ENCODE measurements around the gene ZNF587B. TPM values are rescaled to one million over a fixed set of nuclear protein-coding genes. Genes with fewer than 3 reads are reported as not detected.
"Not testable (repeated sequence)": the region's sequence is repeated elsewhere in the genome, so short reads cannot be mapped to it uniquely, and the experiment has no call there.

ZNF587B gene
- total and polyA plus RNA-seq, 5 donors = 4.3 to 9.3 (median 6.4) TPM

GRCh38 chr19:57872450-57872849 is 42.4 kb downstream of the ZNF587B start:
- H3K4me1 ChIP-seq (ENCODE audit: control insufficient read depth, insufficient read depth, low read length) = no peaks in the 10 kb centered on the region
- ATAC-seq (no peak), DNase-seq (no peak)
- intact Hi-C loops (cut with DNase I) = no loop called here
- H3K4me3 ChIP-seq (ENCODE audit: low read length) = no peak overlapping the region
- H3K27me3 ChIP-seq (ENCODE audit: control insufficient read depth, insufficient read depth) = no peaks in the 10 kb centered on the region
- H3K27ac ChIP-seq (ENCODE audit: low read length) = no peak overlapping the region
- H3K9me3 ChIP-seq (ENCODE audit: control insufficient read depth, low read length) = peaks cover 14% of the 10 kb centered on the region

- ATAC-seq; H3K27ac ChIP-seq (ENCODE audit: low read length); H3K4me1 ChIP-seq (ENCODE audit: control insufficient read depth, insufficient read depth, low read length); H3K9me3 ChIP-seq (ENCODE audit: control insufficient read depth, low read length); intact Hi-C loops (cut with DNase I); H3K27me3 ChIP-seq (ENCODE audit: control insufficient read depth, insufficient read depth); H3K4me3 ChIP-seq (ENCODE audit: low read length); DNase-seq: not testable (repeated sequence)
- 92% methylated on average over 8 of the region's 8 CpGs for WGBS
These were observed 44.0 kb downstream of the ZNF587B start for GRCh38 chr19:57873883-57874799.

GRCh38 chr19:57886046-57886445 is 55.9 kb downstream of the ZNF587B start:
- no peak for ATAC-seq
- WGBS = 54% methylated on average over 3 of the region's 3 CpGs
- peak overlapping the region; percentile 9 for H3K27ac ChIP-seq (ENCODE audit: low read length)

DNA sequence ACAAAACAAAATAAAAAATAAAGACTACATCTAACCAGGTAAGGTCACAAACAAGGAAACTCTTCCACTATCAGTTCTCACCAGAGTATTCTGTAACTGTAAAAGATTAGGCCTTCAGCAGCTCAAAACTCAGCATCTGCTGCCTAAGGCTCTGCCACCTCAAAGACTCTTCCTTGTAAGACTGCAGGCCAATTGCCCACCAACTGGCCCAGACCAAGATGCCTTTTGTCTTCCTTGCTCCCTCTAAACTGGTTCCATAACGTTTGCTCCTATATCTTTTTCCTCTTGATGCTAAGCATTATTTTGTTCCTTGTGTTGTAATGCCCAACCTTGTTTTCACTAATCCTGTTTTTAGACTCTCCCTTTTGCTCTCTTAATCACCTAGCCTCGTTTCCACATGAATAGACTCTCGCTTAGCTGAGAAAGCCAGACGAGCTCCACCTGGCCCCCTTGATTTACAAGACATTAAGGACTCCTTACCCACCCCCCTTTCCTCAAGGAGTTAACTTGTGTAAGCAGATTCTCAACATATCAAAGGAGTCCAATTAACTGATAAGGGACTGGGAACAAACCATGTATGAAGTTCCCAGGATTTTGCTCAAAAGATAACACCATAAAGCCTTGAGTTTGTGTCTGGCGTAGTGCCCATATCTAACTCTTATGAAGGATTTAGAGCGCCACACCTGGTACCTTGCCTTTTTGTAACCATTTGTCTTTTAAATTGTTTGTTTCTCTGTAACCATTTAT is 57.3 kb downstream of the ZNF587B start:
- ATAC-seq (no peak), DNase-seq (no peak)
- intact Hi-C loops (cut with DNase I) = no loop called here
- WGBS = 26% methylated on average over 6 of the region's 6 CpGs
- Histone ChIP-seq H3K27ac (ENCODE audit: low read length) (no peak overlapping the region), H3K27me3 (ENCODE audit: control insufficient read depth, insufficient read depth) (no peaks in the 10 kb centered on the region), H3K4me3 (ENCODE audit: low read length) (peak overlapping the region; percentile 84), H3K4me1 (ENCODE audit: control insufficient read depth, insufficient read depth, low read length) (no peaks in the 10 kb centered on the region), H3K9me3 (ENCODE audit: control insufficient read depth, low read length) (no peaks in the 10 kb centered on the region)

More at GRCh38 chr19:57886046-57886445, 55.9 kb downstream of the ZNF587B start:
- Histone ChIP-seq H3K27me3 (ENCODE audit: control insufficient read depth, insufficient read depth) (no peaks in the 10 kb centered on the region), H3K4me1 (ENCODE audit: control insufficient read depth, insufficient read depth, low read length) (no peaks in the 10 kb centered on the region), H3K9me3 (ENCODE audit: control insufficient read depth, low read length) (no peaks in the 10 kb centered on the region), H3K4me3 (ENCODE audit: low read length) (no peak overlapping the region)
- no peak for DNase-seq
- intact Hi-C loops (cut with DNase I) = no loop called here

GRCh38 chr19:57888107-57888559 is 58.0 kb downstream of the ZNF587B start:
- Histone ChIP-seq H3K9me3 (ENCODE audit: control insufficient read depth, low read length) (no peaks in the 10 kb centered on the region), H3K4me1 (ENCODE audit: control insufficient read depth, insufficient read depth, low read length) (no peaks in the 10 kb centered on the region), H3K4me3 (ENCODE audit: low read length) (peak overlapping the region; percentile 84), H3K27me3 (ENCODE audit: control insufficient read depth, insufficient read depth) (no peaks in the 10 kb centered on the region), H3K27ac (ENCODE audit: low read length) (peak overlapping the region; percentile 10)
- DNase-seq (no peak), ATAC-seq (peak in 1 of 2 donors; percentile 2)
- WGBS = 4% methylated on average over 8 of the region's 8 CpGs
- intact Hi-C loops (cut with DNase I) = no loop called here

DNA sequence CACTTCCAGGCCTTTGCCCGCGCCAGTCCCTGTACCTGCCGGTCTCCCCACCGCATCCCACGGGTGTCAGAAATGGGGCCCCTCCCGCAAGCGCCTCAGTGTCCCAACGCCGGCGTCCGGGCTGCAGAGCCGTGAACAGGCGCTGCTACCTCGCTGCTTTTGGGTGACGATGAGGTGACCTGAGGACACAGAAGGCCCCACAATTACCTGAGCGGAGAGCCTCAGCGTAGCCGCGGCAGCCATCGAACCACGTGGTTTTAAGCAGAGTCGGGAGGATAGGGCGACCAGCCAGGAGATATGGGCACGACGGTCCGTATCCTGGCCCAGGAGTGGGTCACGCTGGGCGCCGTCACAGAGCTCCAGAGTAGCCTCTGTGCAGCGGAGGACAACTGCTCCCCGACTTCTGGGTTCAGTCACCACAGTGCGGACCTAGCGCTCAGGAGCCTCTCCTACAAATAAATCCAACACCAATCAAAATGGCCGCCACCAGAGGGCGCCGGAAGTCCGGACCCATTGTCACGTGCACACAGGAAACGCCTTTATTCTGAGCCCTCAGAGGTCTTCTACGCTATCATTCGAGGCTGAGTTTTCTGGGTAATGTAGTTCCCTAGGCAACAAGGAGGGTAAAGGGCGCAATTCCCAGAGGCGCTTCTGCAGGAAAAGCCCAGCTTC is 58.6 kb downstream of the ZNF587B start, which contains the start of gene ZNF814:
ZNF814 (minus strand) TSS at position 478 of the 672 bp plus-strand sequence; CDS start at position 243, 235 bp downstream.
- Histone ChIP-seq H3K9me3 (ENCODE audit: control insufficient read depth, low read length) (no peaks in the 10 kb centered on the region), H3K27me3 (ENCODE audit: control insufficient read depth, insufficient read depth) (no peaks in the 10 kb centered on the region), H3K4me3 (ENCODE audit: low read length) (peak within 1 kb of the TSS; percentile 84), H3K4me1 (ENCODE audit: control insufficient read depth, insufficient read depth, low read length) (no peaks in the 10 kb centered on the region), H3K27ac (ENCODE audit: low read length) (peak within 1 kb of the TSS; percentile 10)
- DNase-seq (peak; percentile 85 to 96 (median 93)), ATAC-seq (peak; percentile 95 to 96)
- 1% methylated on average over 43 of the region's 43 CpGs for WGBS
- intact Hi-C loops (cut with DNase I) = no loop called here

DNA sequence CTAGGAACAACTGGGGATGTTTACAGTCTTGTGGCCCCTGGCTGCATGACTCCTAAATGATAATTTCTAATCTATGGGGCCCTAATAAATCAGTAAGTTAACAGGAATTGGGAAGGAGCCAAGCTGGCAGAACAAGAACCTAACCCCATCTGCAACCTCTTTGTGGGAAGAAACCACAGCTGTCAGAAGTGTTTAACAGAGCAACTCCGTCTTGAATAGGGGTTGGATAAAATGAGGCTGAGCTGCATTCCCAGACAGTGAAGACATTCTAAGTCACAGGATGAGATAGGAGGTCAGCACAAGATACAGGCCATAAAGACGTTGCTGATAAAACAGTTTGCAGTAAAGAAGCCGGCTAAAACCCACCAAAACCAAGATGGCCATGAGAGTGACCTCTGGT is 60.6 kb downstream of the ZNF587B start:
- 29% methylated on average over 3 of the region's 3 CpGs for WGBS
- not testable (repeated sequence) for ATAC-seq; H3K27me3 ChIP-seq (ENCODE audit: control insufficient read depth, insufficient read depth)

More for the DNA sequence above, 60.6 kb downstream of the ZNF587B start:
- H3K9me3 ChIP-seq (ENCODE audit: control insufficient read depth, low read length); H3K27ac ChIP-seq (ENCODE audit: low read length); H3K4me1 ChIP-seq (ENCODE audit: control insufficient read depth, insufficient read depth, low read length); H3K4me3 ChIP-seq (ENCODE audit: low read length); DNase-seq; intact Hi-C loops (cut with DNase I): not testable (repeated sequence)

Other genes starting within 250 kb of the ZNF587B start
- gene ZIK1, start 246.2 kb upstream of the ZNF587B start, total RNA-seq = 1 to 10 TPM; 5.0 to 6.3 (median 5.5) TPM
- gene ZIK1, start 246.2 kb upstream of the ZNF587B start, polyA plus RNA-seq = 2.0 TPM
- 1 to 10 TPM; 3.7 to 5.9 (median 5.0) TPM for gene ZNF530, start 230.4 kb upstream of the ZNF587B start, total RNA-seq
- gene ZNF530, start 230.4 kb upstream of the ZNF587B start, polyA plus RNA-seq = 8.4 TPM
- gene ZNF134, start 216.1 kb upstream of the ZNF587B start, total RNA-seq = 10 to 100 TPM; 15.1 to 20.1 (median 17.3) TPM
- 5.5 TPM for gene ZNF134, start 216.1 kb upstream of the ZNF587B start, polyA plus RNA-seq
- gene ZNF211, start 197.1 kb upstream of the ZNF587B start, total RNA-seq = 10 to 100 TPM; 11.9 to 15.0 (median 13.6) TPM
- gene ZNF211, start 197.1 kb upstream of the ZNF587B start, polyA plus RNA-seq = 8.0 TPM
- gene ZSCAN4, start 161.4 kb upstream of the ZNF587B start, total RNA-seq = under 1 TPM in 3 of 4 donors, not detected in 1; 0.23 to 0.37 (median 0.33) TPM
- gene ZSCAN4, start 161.4 kb upstream of the ZNF587B start, polyA plus RNA-seq = 0.16 TPM
- gene ZNF551, start 148.3 kb upstream of the ZNF587B start, total RNA-seq = 1 to 10 TPM; 3.1 to 5.7 (median 4.2) TPM
- 2.0 TPM for gene ZNF551, start 148.3 kb upstream of the ZNF587B start, polyA plus RNA-seq
- gene ZNF154, start 121.1 kb upstream of the ZNF587B start, total RNA-seq = 10 to 100 TPM in 1 of 4 donors, 1 to 10 TPM in 3; 7.2 to 10.1 (median 8.1) TPM
- 4.5 TPM for gene ZNF154, start 121.1 kb upstream of the ZNF587B start, polyA plus RNA-seq
- 10 to 100 TPM in 1 of 4 donors, 1 to 10 TPM in 3; 8.1 to 11.5 (median 8.8) TPM for gene ZNF671, start 102.7 kb upstream of the ZNF587B start, total RNA-seq
- 4.8 TPM for gene ZNF671, start 102.7 kb upstream of the ZNF587B start, polyA plus RNA-seq
- gene ZNF776, start 83.5 kb upstream of the ZNF587B start, total RNA-seq = 10 to 100 TPM; 11.9 to 16.0 (median 13.7) TPM
- gene ZNF776, start 83.5 kb upstream of the ZNF587B start, polyA plus RNA-seq = 8.7 TPM
- gene ZNF586, start 60.6 kb upstream of the ZNF587B start, total RNA-seq = 10 to 100 TPM in 3 of 4 donors, 1 to 10 TPM in 1; 8.8 to 11.7 (median 11.4) TPM
- gene ZNF586, start 60.6 kb upstream of the ZNF587B start, polyA plus RNA-seq = 7.1 TPM
- gene ZNF552, start 15.4 kb upstream of the ZNF587B start, total RNA-seq = 1 to 10 TPM; 3.3 to 5.8 (median 3.8) TPM
- gene ZNF552, start 15.4 kb upstream of the ZNF587B start, polyA plus RNA-seq = 2.2 TPM
- 10 to 100 TPM; 19.6 to 23.8 (median 21.8) TPM for gene ZNF587, start 19.6 kb downstream of the ZNF587B start, total RNA-seq
- gene ZNF587, start 19.6 kb downstream of the ZNF587B start, polyA plus RNA-seq = 16.3 TPM
- gene ZNF814, start 58.7 kb downstream of the ZNF587B start, total RNA-seq = 10 to 100 TPM in 3 of 4 donors, 1 to 10 TPM in 1; 9.5 to 13.8 (median 12.3) TPM
- gene ZNF814, start 58.7 kb downstream of the ZNF587B start, polyA plus RNA-seq = 13.0 TPM
- 10 to 100 TPM; 10.2 to 12.7 (median 11.8) TPM for gene ZNF417, start 86.3 kb downstream of the ZNF587B start, total RNA-seq
- 4.6 TPM for gene ZNF417, start 86.3 kb downstream of the ZNF587B start, polyA plus RNA-seq
- 10 to 100 TPM; 11.1 to 16.7 (median 12.4) TPM for gene ZNF418, start 105.1 kb downstream of the ZNF587B start, total RNA-seq
- gene ZNF418, start 105.1 kb downstream of the ZNF587B start, polyA plus RNA-seq = 9.7 TPM
- gene ZNF256, start 117.4 kb downstream of the ZNF587B start, total RNA-seq = 10 to 100 TPM; 10.0 to 13.9 (median 12.5) TPM
- 5.5 TPM for gene ZNF256, start 117.4 kb downstream of the ZNF587B start, polyA plus RNA-seq
- 1 to 10 TPM; 2.1 to 2.9 (median 2.6) TPM for gene C19orf18, start 144.2 kb downstream of the ZNF587B start, total RNA-seq
- 2.9 TPM for gene C19orf18, start 144.2 kb downstream of the ZNF587B start, polyA plus RNA-seq
- 10 to 100 TPM; 11.8 to 16.8 (median 15.7) TPM for gene ZNF606, start 172.5 kb downstream of the ZNF587B start, total RNA-seq
- gene ZNF606, start 172.5 kb downstream of the ZNF587B start, polyA plus RNA-seq = 10.2 TPM
- gene ZSCAN1, start 203.7 kb downstream of the ZNF587B start, total RNA-seq = under 1 TPM in 1 of 4 donors, not detected in 3; 0.54 TPM
- 0.14 TPM for gene ZSCAN1, start 203.7 kb downstream of the ZNF587B start, polyA plus RNA-seq
- gene ZNF135, start 229.0 kb downstream of the ZNF587B start, total RNA-seq = 1 to 10 TPM; 2.8 to 5.1 (median 4.3) TPM
- 4.2 TPM for gene ZNF135, start 229.0 kb downstream of the ZNF587B start, polyA plus RNA-seq

All from right cardiac atrium (tissue), 5 donors.